GM12891 (cell line): ENCODE results near the gene NR6A1.

Source experiments
- PAX5 ChIP-seq: IDR thresholded peaks from 2 replicates; pipeline ENCODE4 v1.6.1; 2011; ENCODE audit warnings: low read length, moderate library complexity, mild to moderate bottlenecking; ENCODE audit not compliant: insufficient read depth, severe bottlenecking
- POLR2A ChIP-seq: IDR thresholded peaks from 2 replicates; pipeline ENCODE4 v1.6.1; 2011; ENCODE audit warnings: low read depth, low read length, control low read depth
- POLR2AphosphoS5 ChIP-seq: IDR thresholded peaks from 2 replicates; pipeline ENCODE4 v1.6.1; 2011; ENCODE audit warnings: low read depth, low read length, control low read depth
- SPI1 ChIP-seq: IDR thresholded peaks from 2 replicates; pipeline ENCODE4 v1.6.1; 2011; ENCODE audit warnings: low read depth, low read length, control low read depth
- TAF1 ChIP-seq: IDR thresholded peaks from 2 replicates; pipeline ENCODE4 v1.6.1; 2011; ENCODE audit warnings: low read depth, low read length, control low read depth

DNA sequence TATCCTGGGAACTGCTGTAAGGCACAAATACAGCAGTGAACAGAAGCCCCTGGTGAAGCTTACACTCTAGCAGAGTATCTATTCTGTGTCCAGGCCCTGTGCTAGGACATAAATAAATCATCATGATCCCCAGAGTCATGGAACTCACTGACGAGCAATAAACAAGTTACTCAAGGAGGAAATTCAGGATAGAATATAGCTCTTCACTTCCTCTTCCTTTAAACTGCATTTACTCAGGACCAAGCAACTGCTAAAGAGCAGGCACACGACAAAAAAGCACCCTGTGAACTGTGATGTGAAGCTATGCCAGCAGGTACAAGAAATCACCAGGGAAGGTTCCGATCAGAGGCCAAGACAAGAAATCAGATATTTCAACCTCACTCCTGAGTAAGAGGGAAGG is 216.1 kb downstream of the NR6A1 start:
- TF ChIP-seq POLR2AphosphoS5 (no peak), POLR2A (no peak), TAF1 (no peak), PAX5 (no peak), SPI1 (no peak)
